ENCODE data around the gene F3.

F3 gene

DNA sequence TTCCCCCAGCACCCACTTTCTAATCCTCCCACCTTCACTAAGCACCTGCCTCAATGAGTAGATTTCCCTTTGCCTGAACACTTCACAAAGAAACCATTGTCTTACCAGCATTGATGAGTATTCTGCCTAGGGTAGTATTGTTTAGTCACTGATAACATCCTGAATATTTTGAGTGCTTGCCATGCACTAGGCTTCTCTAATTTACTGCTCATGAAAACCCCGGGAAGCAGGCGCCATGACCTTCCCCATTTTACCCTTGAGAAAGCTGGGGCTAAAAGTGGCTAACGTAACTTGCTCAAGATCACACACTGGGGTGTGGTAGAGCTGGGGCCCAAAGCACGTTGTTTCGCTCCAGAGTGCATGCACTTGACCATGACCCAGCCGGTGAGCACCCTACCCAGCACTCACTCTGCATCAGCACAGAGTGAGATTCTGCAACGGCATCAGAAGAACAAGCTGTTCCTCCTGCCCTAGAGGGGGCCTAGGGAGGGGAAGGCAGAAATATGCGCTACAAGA is 10.6 kb upstream of the F3 start:
- H2AFZ ChIP-seq (ENCODE audit: low read length, unreplicated experiment) = no peak overlapping the region
- no peaks in the 10 kb centered on the region for H3K36me3 ChIP-seq (ENCODE audit: insufficient read depth, low read length)
- no peak overlapping the region for H3K27ac ChIP-seq (ENCODE audit: low read depth, low read length)
- peaks cover 15% of the 10 kb centered on the region for H3K4me1 ChIP-seq (ENCODE audit: control insufficient read depth, insufficient read depth, low read length, unreplicated experiment)
- no peak overlapping the region for H3K4me3 ChIP-seq (ENCODE audit: low read depth, low read length)
- no peaks in the 10 kb centered on the region for H3K27me3 ChIP-seq (ENCODE audit: insufficient read depth, low read length)
- no peaks in the 10 kb centered on the region for H3K79me2 ChIP-seq (ENCODE audit: control insufficient read depth, insufficient read depth, low read length, unreplicated experiment)

DNA sequence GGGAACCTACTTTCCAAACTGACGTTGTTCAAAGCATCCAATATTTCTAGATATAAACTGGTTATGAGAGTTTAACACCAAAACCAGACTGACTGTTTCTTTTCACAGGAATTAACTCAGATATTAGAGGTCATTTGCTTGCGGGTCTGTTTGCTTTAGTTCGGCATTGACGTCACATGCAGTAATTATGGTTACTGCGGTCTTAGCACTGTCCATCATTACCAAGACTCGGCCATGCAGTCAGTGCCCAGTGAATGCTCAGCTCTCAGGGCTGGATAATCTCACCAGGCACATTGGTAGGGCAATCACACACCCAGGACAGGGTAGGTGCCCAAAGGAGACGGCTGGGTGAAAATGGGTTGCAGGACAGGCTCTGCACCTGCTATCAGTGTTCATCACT is 9.9 kb upstream of the F3 start:
- no peaks in the 10 kb centered on the region for H3K36me3 ChIP-seq (ENCODE audit: insufficient read depth, low read length)
- no peaks in the 10 kb centered on the region for H3K79me2 ChIP-seq (ENCODE audit: control insufficient read depth, insufficient read depth, low read length, unreplicated experiment)
- no peaks in the 10 kb centered on the region for H3K27me3 ChIP-seq (ENCODE audit: insufficient read depth, low read length)
- H2AFZ ChIP-seq (ENCODE audit: low read length, unreplicated experiment) = no peak overlapping the region
- no peak overlapping the region for H3K4me3 ChIP-seq (ENCODE audit: low read depth, low read length)
- no peak overlapping the region for H3K27ac ChIP-seq (ENCODE audit: low read depth, low read length)
- H3K4me1 ChIP-seq (ENCODE audit: control insufficient read depth, insufficient read depth, low read length, unreplicated experiment) = peaks cover 15% of the 10 kb centered on the region

DNA sequence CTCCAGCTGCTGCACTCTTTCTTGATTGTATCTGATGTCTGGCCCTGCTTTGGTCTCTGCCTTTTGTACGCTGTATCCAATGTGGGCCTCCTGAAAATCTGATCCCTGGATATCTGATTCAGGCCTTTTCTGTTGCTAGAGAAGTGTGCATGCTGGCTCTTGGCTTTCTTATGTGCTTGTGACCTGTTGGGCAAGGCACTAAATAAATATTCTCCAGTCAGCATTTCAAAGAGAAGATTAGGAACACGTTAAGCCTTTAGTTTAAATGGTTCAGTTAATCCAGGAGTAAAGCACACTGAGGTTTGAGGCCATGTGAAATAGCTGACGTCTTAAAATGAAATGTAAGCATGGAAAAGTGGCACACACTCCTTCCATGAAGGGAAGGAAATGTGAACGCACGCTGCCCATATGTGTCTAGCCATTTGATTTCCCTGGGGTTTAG is 9.3 kb upstream of the F3 start:
- H3K79me2 ChIP-seq (ENCODE audit: control insufficient read depth, insufficient read depth, low read length, unreplicated experiment) = no peaks in the 10 kb centered on the region
- no peak overlapping the region for H3K27ac ChIP-seq (ENCODE audit: low read depth, low read length)
- H3K36me3 ChIP-seq (ENCODE audit: insufficient read depth, low read length) = no peaks in the 10 kb centered on the region
- H3K27me3 ChIP-seq (ENCODE audit: insufficient read depth, low read length) = no peaks in the 10 kb centered on the region
- no peak overlapping the region for H2AFZ ChIP-seq (ENCODE audit: low read length, unreplicated experiment)
- no peak overlapping the region for H3K4me3 ChIP-seq (ENCODE audit: low read depth, low read length)
- H3K4me1 ChIP-seq (ENCODE audit: control insufficient read depth, insufficient read depth, low read length, unreplicated experiment) = peaks cover 15% of the 10 kb centered on the region

DNA sequence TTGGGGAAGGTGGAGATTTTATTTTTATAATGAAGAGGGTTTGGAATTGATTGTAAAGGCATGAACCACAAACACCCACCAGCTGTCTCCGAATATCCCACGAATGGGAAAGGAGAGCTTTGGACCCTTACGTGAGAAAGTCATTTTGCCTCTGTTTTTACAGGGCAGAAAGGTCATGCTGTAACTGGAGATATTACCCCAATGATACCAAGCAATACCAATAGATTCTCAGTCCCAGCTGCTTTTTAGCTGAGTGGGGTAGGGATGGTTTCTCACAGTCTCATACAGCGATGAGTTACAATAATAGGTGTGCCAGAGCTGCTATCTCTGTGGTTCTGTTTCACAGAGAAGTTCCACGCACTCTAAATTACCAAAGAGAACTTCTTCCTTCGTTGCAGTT is 8.8 kb upstream of the F3 start:
- no peak overlapping the region for H3K4me3 ChIP-seq (ENCODE audit: low read depth, low read length)
- H2AFZ ChIP-seq (ENCODE audit: low read length, unreplicated experiment) = no peak overlapping the region
- H3K27me3 ChIP-seq (ENCODE audit: insufficient read depth, low read length) = no peaks in the 10 kb centered on the region
- no peak overlapping the region for H3K27ac ChIP-seq (ENCODE audit: low read depth, low read length)
- peaks cover 16% of the 10 kb centered on the region for H3K4me1 ChIP-seq (ENCODE audit: control insufficient read depth, insufficient read depth, low read length, unreplicated experiment)
- H3K79me2 ChIP-seq (ENCODE audit: control insufficient read depth, insufficient read depth, low read length, unreplicated experiment) = no peaks in the 10 kb centered on the region
- no peaks in the 10 kb centered on the region for H3K36me3 ChIP-seq (ENCODE audit: insufficient read depth, low read length)

DNA sequence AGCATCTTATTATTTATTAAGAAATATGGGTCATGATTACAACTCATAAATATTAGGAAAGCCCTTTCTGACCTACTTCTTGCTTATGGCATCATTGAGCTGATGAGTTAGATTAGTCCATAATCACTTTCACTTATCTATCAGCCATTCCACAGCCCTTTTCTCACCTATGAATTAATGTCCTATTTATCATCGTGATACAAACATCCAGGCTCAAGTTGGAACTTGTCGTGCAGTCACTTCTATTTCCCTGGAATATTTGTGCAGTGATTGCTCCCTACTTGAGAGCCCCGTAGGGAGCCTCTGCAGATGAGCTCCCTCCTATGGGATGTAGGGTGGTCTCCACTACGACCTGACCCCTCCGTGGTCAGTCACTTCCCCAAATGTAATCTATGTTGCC is 8.1 kb upstream of the F3 start:
- no peak overlapping the region for H2AFZ ChIP-seq (ENCODE audit: low read length, unreplicated experiment)
- no peaks in the 10 kb centered on the region for H3K36me3 ChIP-seq (ENCODE audit: insufficient read depth, low read length)
- no peak overlapping the region for H3K4me3 ChIP-seq (ENCODE audit: low read depth, low read length)
- H3K79me2 ChIP-seq (ENCODE audit: control insufficient read depth, insufficient read depth, low read length, unreplicated experiment) = no peaks in the 10 kb centered on the region
- peaks cover 21% of the 10 kb centered on the region for H3K4me1 ChIP-seq (ENCODE audit: control insufficient read depth, insufficient read depth, low read length, unreplicated experiment)
- H3K27me3 ChIP-seq (ENCODE audit: insufficient read depth, low read length) = no peaks in the 10 kb centered on the region
- no peak overlapping the region for H3K27ac ChIP-seq (ENCODE audit: low read depth, low read length)

DNA sequence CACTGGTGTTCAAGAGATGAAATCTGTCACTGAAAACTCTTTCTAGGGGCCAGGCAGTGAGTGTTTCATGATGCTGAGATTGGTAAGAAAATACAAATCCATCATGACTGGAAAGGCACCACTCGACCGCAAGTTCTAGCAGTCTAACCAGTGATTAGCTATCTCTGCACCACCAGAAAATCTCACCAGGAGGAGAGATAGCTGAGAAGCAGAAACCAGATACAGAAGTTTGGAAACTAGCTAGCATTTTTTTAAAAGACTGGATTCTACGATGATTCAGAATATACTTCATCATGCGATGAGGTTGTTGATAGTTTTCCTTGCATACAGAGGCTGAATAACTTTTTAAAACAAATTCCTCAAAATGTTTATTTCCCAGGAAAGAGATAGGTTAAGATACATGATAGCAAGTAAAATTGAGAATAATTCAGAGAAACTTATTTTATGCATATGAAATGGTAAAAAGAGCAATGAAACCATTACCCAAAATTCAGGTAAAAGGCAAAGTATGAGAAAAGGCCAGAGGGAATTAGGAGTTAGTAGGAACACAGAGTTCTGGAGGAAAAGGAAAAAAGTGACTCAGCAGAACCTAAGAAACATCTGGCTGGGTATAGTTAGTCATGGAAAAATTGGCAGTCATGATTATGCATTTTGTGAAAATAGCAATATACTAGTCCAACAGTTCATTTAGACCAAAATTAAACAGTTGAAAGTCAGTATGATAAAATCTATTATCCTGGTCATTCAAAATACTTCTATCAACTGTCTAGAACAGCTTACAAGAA is 3.3 kb upstream of the F3 start:
- Histone ChIP-seq H3K36me3 (ENCODE audit: insufficient read depth, low read length) (no peaks in the 10 kb centered on the region), H3K27me3 (ENCODE audit: insufficient read depth, low read length) (no peaks in the 10 kb centered on the region), H3K27ac (ENCODE audit: low read depth, low read length) (peak overlapping the region; percentile 96)

DNA sequence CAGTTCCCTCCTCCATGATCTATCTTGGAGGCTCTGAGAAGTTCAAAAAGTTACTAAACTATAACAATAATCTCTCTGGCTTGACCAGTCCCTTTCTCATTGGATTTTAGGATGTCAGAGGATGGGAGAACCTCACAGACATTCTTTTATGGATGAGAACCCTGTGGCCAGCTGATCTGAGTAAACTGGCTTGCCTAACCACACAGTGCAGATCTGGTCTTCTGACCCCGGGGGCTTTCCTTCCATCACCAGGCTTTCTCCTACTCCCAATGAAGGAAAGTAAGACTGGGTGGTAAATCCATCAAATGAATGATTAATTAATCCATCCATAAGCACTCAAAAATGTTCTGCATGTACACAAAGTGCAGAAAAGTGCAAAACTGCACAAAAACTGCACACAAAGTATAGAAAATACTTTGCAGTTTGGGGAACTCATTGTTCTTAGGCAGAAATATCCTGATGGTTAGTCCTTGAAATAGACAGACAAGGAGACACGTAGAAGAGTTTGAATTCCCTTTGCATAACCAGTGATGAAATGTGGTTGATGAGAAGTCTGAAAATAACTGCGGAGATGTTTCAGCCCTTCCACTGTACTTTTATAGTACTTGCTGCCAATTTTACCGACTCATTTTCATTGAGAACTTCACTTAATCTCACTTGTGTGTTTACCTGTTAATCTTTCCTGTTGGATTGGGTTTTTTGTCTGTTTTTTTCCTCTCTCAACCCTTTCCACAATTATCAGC is 2.5 kb upstream of the F3 start:
- Histone ChIP-seq H2AFZ (ENCODE audit: low read length, unreplicated experiment) (peak overlapping the region; percentile 28), H3K27me3 (ENCODE audit: insufficient read depth, low read length) (no peaks in the 10 kb centered on the region), H3K79me2 (ENCODE audit: control insufficient read depth, insufficient read depth, low read length, unreplicated experiment) (peaks cover 32% of the 10 kb centered on the region), H3K36me3 (ENCODE audit: insufficient read depth, low read length) (peaks cover 4% of the 10 kb centered on the region; the same call in 1 of the 2 replicates), H3K4me1 (ENCODE audit: control insufficient read depth, insufficient read depth, low read length, unreplicated experiment) (peaks cover 41% of the 10 kb centered on the region), H3K4me3 (ENCODE audit: low read depth, low read length) (peak overlapping the region; percentile 91), H3K27ac (ENCODE audit: low read depth, low read length) (peak overlapping the region; percentile 96)

More for the DNA sequence above, 3.3 kb upstream of the F3 start:
- peaks cover 32% of the 10 kb centered on the region for H3K4me1 ChIP-seq (ENCODE audit: control insufficient read depth, insufficient read depth, low read length, unreplicated experiment)
- H2AFZ ChIP-seq (ENCODE audit: low read length, unreplicated experiment) = peak overlapping the region; percentile 28
- H3K4me3 ChIP-seq (ENCODE audit: low read depth, low read length) = peak overlapping the region; percentile 91
- peaks cover 24% of the 10 kb centered on the region for H3K79me2 ChIP-seq (ENCODE audit: control insufficient read depth, insufficient read depth, low read length, unreplicated experiment)

DNA sequence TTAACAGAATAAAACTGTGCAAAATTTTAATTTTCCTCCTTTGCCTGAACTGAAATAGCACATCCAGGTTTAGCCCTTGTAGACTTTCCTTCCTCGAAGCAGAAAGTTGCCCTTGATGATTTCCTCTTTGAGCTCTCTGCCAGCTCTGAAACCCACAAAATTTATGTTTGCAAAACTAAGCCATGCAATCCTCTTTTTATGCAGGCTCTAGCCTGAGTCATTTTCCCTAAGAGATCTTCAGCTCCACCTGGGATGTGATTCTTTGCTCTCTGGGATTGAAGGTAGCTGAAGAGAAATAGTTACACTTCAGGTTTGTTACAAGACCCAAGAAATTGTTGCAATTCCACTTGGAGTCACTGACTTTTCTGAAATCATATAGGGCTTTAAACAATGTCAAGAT is 1.4 kb upstream of the F3 start:
- Histone ChIP-seq H3K27me3 (ENCODE audit: insufficient read depth, low read length) (no peaks in the 10 kb centered on the region), H3K4me3 (ENCODE audit: low read depth, low read length) (peak overlapping the region; percentile 91), H3K36me3 (ENCODE audit: insufficient read depth, low read length) (peaks cover 9% of the 10 kb centered on the region; the same call in 1 of the 2 replicates), H2AFZ (ENCODE audit: low read length, unreplicated experiment) (no peak overlapping the region), H3K27ac (ENCODE audit: low read depth, low read length) (peak overlapping the region; percentile 96), H3K79me2 (ENCODE audit: control insufficient read depth, insufficient read depth, low read length, unreplicated experiment) (peaks cover 43% of the 10 kb centered on the region), H3K4me1 (ENCODE audit: control insufficient read depth, insufficient read depth, low read length, unreplicated experiment) (peaks cover 51% of the 10 kb centered on the region)

DNA sequence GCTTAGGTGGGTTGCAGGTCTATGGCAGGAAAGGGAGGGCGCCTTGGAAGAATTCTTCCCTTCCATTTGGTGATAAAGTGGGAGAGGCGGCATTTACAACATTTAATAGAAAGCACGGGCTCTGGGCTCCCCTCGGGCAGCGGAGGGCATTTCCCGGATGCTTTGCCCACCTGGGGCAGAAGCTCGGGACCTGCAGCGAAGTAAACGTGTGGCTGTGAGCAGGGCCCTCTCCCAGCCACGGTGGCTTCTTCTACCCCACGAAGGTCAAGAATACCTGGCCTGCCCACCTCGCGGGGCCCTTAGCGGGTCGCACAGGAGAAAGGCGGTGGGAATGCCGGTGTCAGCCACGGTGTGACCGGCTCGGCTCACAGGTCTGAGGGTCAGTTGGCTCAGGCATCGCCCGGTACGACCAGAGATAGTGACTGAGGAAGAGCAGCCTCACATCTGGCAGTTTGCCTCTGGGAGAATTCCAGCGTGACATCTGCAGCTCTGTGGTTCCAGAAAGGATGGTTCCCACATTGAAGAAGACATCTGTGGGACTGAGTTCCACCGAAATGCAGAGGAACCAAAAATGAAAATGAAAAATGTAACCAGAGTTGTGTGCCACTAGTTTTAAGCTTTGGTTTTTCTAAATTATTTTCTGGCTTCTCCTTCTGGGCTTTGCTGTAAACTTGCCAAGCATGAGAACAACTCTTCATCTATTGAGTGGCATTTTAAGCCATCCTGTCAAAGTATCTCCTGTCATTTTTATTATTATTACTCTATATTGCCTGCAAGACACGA is 720 bp upstream of the F3 start:
- peaks cover 50% of the 10 kb centered on the region for H3K79me2 ChIP-seq (ENCODE audit: control insufficient read depth, insufficient read depth, low read length, unreplicated experiment)
- peak overlapping the region; percentile 96 for H3K27ac ChIP-seq (ENCODE audit: low read depth, low read length)
- peak overlapping the region; percentile 44 for H2AFZ ChIP-seq (ENCODE audit: low read length, unreplicated experiment)

More for the DNA sequence above, 720 bp upstream of the F3 start:
- Histone ChIP-seq H3K36me3 (ENCODE audit: insufficient read depth, low read length) (peaks cover 12% of the 10 kb centered on the region; the same call in 1 of the 2 replicates), H3K27me3 (ENCODE audit: insufficient read depth, low read length) (no peaks in the 10 kb centered on the region), H3K4me1 (ENCODE audit: control insufficient read depth, insufficient read depth, low read length, unreplicated experiment) (peaks cover 54% of the 10 kb centered on the region), H3K4me3 (ENCODE audit: low read depth, low read length) (peak overlapping the region; percentile 91)

Data from ACC112 (cell line).